RWPE1 (cell line): ENCODE data around the gene CLDN20.

Experiments used
- CTCF ChIA-PET: fragments of 350-600 bp; sonication (Branson Sonifier 250); formaldehyde crosslinking; extraction: SDS; loops from one replicate; lab custom pipeline; 2021; lab: Yijun Ruan, JAX
- POLR2A ChIA-PET: fragments of 400-600 bp; formaldehyde crosslinking; extraction: SDS; loops from one replicate; lab custom pipeline; 2020; ENCODE audit warnings: antibody characterized with exemption; ENCODE audit not compliant: low non-redundant PET; lab: Yijun Ruan, JAX
- DNase-seq: peaks from one replicate; pipeline ENCODE4 v3.0.0; 2012; ENCODE audit warnings: low spot score
- H3K27ac ChIP-seq: fragments of 450-650 bp; 2 replicates; pipeline ENCODE4 v1.5.1; 2017
- TF ChIP-seq, protein P1 (sequence below): fragments of 450-650 bp; conservative IDR thresholded peaks from 2 replicates; pipeline ENCODE4 v1.5.1; 2017; ENCODE audit warnings: low read depth, mild to moderate bottlenecking

Gene CLDN20

DNA sequence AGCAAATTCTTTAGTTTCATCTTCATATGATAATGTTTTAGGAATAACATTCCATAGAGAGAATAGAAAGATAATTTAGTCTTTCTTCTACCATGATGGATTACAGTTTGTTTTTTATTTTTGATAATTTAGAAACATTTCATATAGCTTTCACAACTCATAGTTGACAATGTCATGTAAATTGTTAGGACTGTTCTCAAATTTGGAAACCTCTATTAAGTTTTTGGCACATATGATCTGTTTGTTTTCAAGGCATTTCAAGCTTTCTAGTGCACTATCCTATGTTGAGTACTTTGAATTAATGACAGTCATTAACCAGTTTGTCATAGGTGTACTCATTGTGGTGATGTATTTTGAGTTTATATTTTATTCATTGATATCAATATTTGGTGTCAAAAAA, 61.2 kb downstream of the CLDN20 start:
- CTCF ChIA-PET = no interaction called here

GRCh38 chr6:155325700-155326516, 62.1 kb downstream of the CLDN20 start:
- CTCF ChIA-PET = no interaction called here
- TF ChIP-seq, protein P1, sequence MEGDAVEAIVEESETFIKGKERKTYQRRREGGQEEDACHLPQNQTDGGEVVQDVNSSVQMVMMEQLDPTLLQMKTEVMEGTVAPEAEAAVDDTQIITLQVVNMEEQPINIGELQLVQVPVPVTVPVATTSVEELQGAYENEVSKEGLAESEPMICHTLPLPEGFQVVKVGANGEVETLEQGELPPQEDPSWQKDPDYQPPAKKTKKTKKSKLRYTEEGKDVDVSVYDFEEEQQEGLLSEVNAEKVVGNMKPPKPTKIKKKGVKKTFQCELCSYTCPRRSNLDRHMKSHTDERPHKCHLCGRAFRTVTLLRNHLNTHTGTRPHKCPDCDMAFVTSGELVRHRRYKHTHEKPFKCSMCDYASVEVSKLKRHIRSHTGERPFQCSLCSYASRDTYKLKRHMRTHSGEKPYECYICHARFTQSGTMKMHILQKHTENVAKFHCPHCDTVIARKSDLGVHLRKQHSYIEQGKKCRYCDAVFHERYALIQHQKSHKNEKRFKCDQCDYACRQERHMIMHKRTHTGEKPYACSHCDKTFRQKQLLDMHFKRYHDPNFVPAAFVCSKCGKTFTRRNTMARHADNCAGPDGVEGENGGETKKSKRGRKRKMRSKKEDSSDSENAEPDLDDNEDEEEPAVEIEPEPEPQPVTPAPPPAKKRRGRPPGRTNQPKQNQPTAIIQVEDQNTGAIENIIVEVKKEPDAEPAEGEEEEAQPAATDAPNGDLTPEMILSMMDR = no peak
- POLR2A ChIA-PET = no interaction called here
- DNase-seq = no peak
- no peak overlapping the region for H3K27ac ChIP-seq

More for the DNA sequence above, 61.2 kb downstream of the CLDN20 start:
- TF ChIP-seq, protein P1 = no peak
- DNase-seq = no peak
- H3K27ac ChIP-seq = no peak overlapping the region
- POLR2A ChIA-PET = no interaction called here
